ENCODE data around the gene ABCA4.
"Not testable (repeated sequence)": the region's sequence is repeated elsewhere in the genome, so short reads cannot be mapped to it uniquely, and the experiment has no call there.

The ABCA4 gene

GRCh38 chr1:94120991-94121390 lies at the start of gene ABCA4:
ABCA4 (minus strand) TSS chr1:94121148; CDS start chr1:94121045, 103 bp downstream.
- DNase-seq = no peak

GRCh38 chr1:94169126-94169525 lies 48.2 kb upstream of the ABCA4 start:
- DNase-seq = no peak

GRCh38 chr1:94165843-94166242 lies 44.9 kb upstream of the ABCA4 start:
- DNase-seq = no peak

- not testable (repeated sequence) for DNase-seq
These were observed 43.9 kb upstream of the ABCA4 start for GRCh38 chr1:94164885-94165284.

- DNase-seq = not testable (repeated sequence)
These were observed 43.2 kb upstream of the ABCA4 start for GRCh38 chr1:94164121-94164520.

- not testable (repeated sequence) for DNase-seq
These were observed 42.3 kb upstream of the ABCA4 start for GRCh38 chr1:94163249-94163648.

GRCh38 chr1:94160811-94161210 lies 39.9 kb upstream of the ABCA4 start:
- no peak for DNase-seq

- no peak for DNase-seq
These were observed 35.2 kb upstream of the ABCA4 start for GRCh38 chr1:94156096-94156625.

- DNase-seq = no peak
These were observed 34.0 kb upstream of the ABCA4 start for GRCh38 chr1:94154989-94155388.

GRCh38 chr1:94153133-94153532 lies 32.2 kb upstream of the ABCA4 start:
- no peak for DNase-seq

- DNase-seq = not testable (repeated sequence)
These were observed 28.2 kb upstream of the ABCA4 start for GRCh38 chr1:94149166-94149565.

- no peak for DNase-seq
These were observed 25.3 kb upstream of the ABCA4 start for GRCh38 chr1:94146273-94146672.

GRCh38 chr1:94144836-94145235 lies 23.9 kb upstream of the ABCA4 start:
- DNase-seq = no peak

GRCh38 chr1:94143809-94144176 lies 22.8 kb upstream of the ABCA4 start:
- no peak for DNase-seq

GRCh38 chr1:94143173-94143808 lies 22.3 kb upstream of the ABCA4 start:
- no peak for DNase-seq

- DNase-seq = no peak
These were observed 21.6 kb upstream of the ABCA4 start for GRCh38 chr1:94142583-94142982.

GRCh38 chr1:94142022-94142421 lies 21.1 kb upstream of the ABCA4 start:
- no peak for DNase-seq

- DNase-seq = no peak
These were observed 11.2 kb upstream of the ABCA4 start for GRCh38 chr1:94132111-94132510.

- DNase-seq = no peak
These were observed 10.1 kb upstream of the ABCA4 start for GRCh38 chr1:94130851-94131595.

GRCh38 chr1:94126651-94127050 lies 5.7 kb upstream of the ABCA4 start:
- DNase-seq = no peak

GRCh38 chr1:94125551-94126514 lies 4.9 kb upstream of the ABCA4 start:
- DNase-seq = no peak

GRCh38 chr1:94124538-94124937 lies 3.6 kb upstream of the ABCA4 start:
- DNase-seq = no peak

Data from activated CD4-positive, alpha-beta T cell treated with anti-CD3 and anti-CD28 coated beads for 1 hour (primary cell).